Testis (tissue), 2 donors: ENCODE results near the gene PITPNC1.
"Not testable (repeated sequence)": the region's sequence is repeated elsewhere in the genome, so short reads cannot be mapped to it uniquely, and the experiment has no call there.

Source experiments
- POLR2A ChIP-seq: fragments of 450-650 bp; IDR thresholded peaks from one replicate; pipeline ENCODE4 v1.6.1; 2017; ENCODE audit warnings: antibody characterized with exemption, mild to moderate bottlenecking, moderate library complexity
- TF ChIP-seq, protein P1 (sequence below), 3 experiments: fragments of 450-650 bp in 2 of 3; fragments of 200-600 bp in 1 of 3; sonication (generic) in 1 of 3; IDR thresholded peaks; one replicate each; pipeline ENCODE4 v1.5.1; 2016 to 2019; ENCODE audit warnings: antibody characterized with exemption in 3 of 3, mild to moderate bottlenecking in 2 of 3, moderate library complexity in 1 of 3

DNA sequence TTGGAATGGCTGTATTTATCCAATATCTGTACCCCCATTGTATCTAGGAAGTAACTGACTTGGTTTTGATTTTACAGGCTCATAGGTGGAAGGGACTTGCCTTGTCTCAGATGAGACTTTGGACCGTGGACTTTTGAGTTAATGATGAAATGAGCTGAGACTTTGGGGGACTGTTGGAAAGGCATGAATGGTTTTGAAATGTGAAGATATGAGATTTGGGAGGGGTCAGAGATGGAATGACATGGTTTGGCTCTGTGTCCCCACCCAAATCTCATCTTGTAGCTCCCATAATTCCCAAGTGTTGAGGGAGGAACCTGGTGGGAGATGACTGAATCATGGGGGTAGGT, 44.9 kb upstream of the PITPNC1 start:
- not testable (repeated sequence) for TF ChIP-seq POLR2A
- TF ChIP-seq, protein P1, sequence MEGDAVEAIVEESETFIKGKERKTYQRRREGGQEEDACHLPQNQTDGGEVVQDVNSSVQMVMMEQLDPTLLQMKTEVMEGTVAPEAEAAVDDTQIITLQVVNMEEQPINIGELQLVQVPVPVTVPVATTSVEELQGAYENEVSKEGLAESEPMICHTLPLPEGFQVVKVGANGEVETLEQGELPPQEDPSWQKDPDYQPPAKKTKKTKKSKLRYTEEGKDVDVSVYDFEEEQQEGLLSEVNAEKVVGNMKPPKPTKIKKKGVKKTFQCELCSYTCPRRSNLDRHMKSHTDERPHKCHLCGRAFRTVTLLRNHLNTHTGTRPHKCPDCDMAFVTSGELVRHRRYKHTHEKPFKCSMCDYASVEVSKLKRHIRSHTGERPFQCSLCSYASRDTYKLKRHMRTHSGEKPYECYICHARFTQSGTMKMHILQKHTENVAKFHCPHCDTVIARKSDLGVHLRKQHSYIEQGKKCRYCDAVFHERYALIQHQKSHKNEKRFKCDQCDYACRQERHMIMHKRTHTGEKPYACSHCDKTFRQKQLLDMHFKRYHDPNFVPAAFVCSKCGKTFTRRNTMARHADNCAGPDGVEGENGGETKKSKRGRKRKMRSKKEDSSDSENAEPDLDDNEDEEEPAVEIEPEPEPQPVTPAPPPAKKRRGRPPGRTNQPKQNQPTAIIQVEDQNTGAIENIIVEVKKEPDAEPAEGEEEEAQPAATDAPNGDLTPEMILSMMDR (IDR thresholded peaks at IDR 0.05), result not testable (repeated sequence)
